GM12878 (cell line): Measurements from ENCODE around the gene KCTD17. TPM values are rescaled to one million over a fixed set of nuclear protein-coding genes. Genes with fewer than 3 reads are reported as not detected.
A peak's percentile ranks its signal among the peaks of the same experiment; 100 is the strongest.

Experiments
- ATAC-seq: fragments of 200-7000 bp; cut with Tn5 transposase; 3 replicates; pipeline ENCODE4 v1.9.1; 2020; ENCODE audit warnings: mild to moderate bottlenecking, moderate library complexity
- BruUV-seq: library from RNA; stranded (reverse); fragments of 400-500 nt; replicated peaks from 2 replicates; lab custom pipeline; 2021; lab: Mats Ljungman, UMichigan
- CTCF ChIA-PET: fragments of 300-600 bp; sonication (Branson Sonifier 250); formaldehyde crosslinking; extraction: SDS; loops from one replicate; lab custom pipeline; 2021; ENCODE audit warnings: inconsistent platforms; lab: Yijun Ruan, JAX
- POLR2A ChIA-PET: fragments of 350-600 bp; formaldehyde crosslinking; extraction: SDS; loops from one replicate; lab custom pipeline; 2021; ENCODE audit warnings: inconsistent platforms; lab: Charles Lee
- RAD21 ChIA-PET: fragments of 300-600 bp; sonication (Branson Sonifier 250); formaldehyde crosslinking; loops from one replicate; lab custom pipeline; 2023; ENCODE audit warnings: antibody characterized with exemption; ENCODE audit not compliant: unreplicated experiment; lab: Charles Lee
- SMC1A ChIA-PET: fragments of 300-600 bp; sonication (Branson Sonifier 250); formaldehyde crosslinking; loops from one replicate; lab custom pipeline; 2023; ENCODE audit not compliant: unreplicated experiment, uncharacterized antibody; lab: Charles Lee
- DNase-seq: peaks from one replicate; pipeline ENCODE4 v3.0.0-alpha.2; 2011; ENCODE audit warnings: low read depth, low spot score
- FAIRE-seq: peaks from 3 replicates; lab custom pipeline; 2011; peaks lifted over from hg19 to GRCh38; lab: Jason Lieb, UNC
- H2AFZ ChIP-seq: 2 replicates; pipeline ENCODE4 v1.6.0; 2011; ENCODE audit warnings: low read depth, low read length, control low read depth; ENCODE audit not compliant: control insufficient read depth
- H3K27ac ChIP-seq: 2 replicates; pipeline ENCODE4 v1.5.1; 2011; ENCODE audit warnings: control low read depth; ENCODE audit not compliant: control insufficient read depth, insufficient read depth
- H3K27me3 ChIP-seq, 2 experiments: replicated peaks in 1 of 2; 2 replicates each; pipeline versions ENCODE4 v1.6.0 to v1.6.1; 2011; ENCODE audit warnings: low read length in 1 of 2; ENCODE audit not compliant: control insufficient read depth in 2 of 2, insufficient read depth in 2 of 2
- H3K36me3 ChIP-seq, 2 experiments: 2 replicates each; pipeline ENCODE4 v1.5.1; 2011; ENCODE audit warnings: low read length in 1 of 2; ENCODE audit not compliant: control insufficient read depth in 2 of 2, insufficient read depth in 2 of 2
- H3K4me1 ChIP-seq: 2 replicates; pipeline ENCODE4 v1.6.1; 2011; ENCODE audit warnings: mild to moderate bottlenecking, low read length, moderate library complexity, mixed read lengths; ENCODE audit not compliant: control insufficient read depth, insufficient read depth
- H3K4me2 ChIP-seq: 2 replicates; pipeline ENCODE4 v1.6.0; 2011; ENCODE audit warnings: control low read depth; ENCODE audit not compliant: control insufficient read depth, insufficient read depth
- H3K4me3 ChIP-seq: fragments of 200-600 bp; sonication (generic); 2 replicates; pipeline ENCODE4 v1.5.1; 2016
- H3K79me2 ChIP-seq: 2 replicates; pipeline ENCODE4 v1.6.0; 2011; ENCODE audit warnings: low read length; ENCODE audit not compliant: control insufficient read depth, insufficient read depth
- H3K9ac ChIP-seq: 2 replicates; pipeline ENCODE4 v1.8.0; 2011; ENCODE audit warnings: low read length, control low read depth, mixed read lengths; ENCODE audit not compliant: control insufficient read depth, insufficient read depth
- H3K9me3 ChIP-seq: replicated peaks from 3 replicates; pipeline ENCODE4 v1.5.1; 2011; ENCODE audit warnings: mild to moderate bottlenecking, low read length; ENCODE audit not compliant: control insufficient read depth, insufficient read depth
- H4K20me1 ChIP-seq: 2 replicates; pipeline ENCODE4 v1.6.0; 2011; ENCODE audit not compliant: control insufficient read depth, insufficient read depth
- CEBPB ChIP-seq, 2 experiments: fragments of 150-350 bp in 1 of 2; IDR thresholded peaks; 2 replicates each; pipeline ENCODE4 v1.6.1; 2012 to 2014; ENCODE audit warnings: low read depth in 2 of 2, low read length in 2 of 2, borderline replicate concordance in 1 of 2, inconsistent platforms in 1 of 2
- CREM ChIP-seq: IDR thresholded peaks from 2 replicates; pipeline ENCODE4 v1.6.1; 2014; ENCODE audit warnings: antibody characterized with exemption, low read depth
- KDM1A ChIP-seq: fragments of 200-600 bp; sonication (generic); IDR thresholded peaks from 2 replicates; pipeline ENCODE4 v1.6.1; 2016; ENCODE audit warnings: borderline replicate concordance
- MEF2A ChIP-seq: IDR thresholded peaks from 2 replicates; pipeline ENCODE4 v1.6.1; 2011; ENCODE audit warnings: low read depth, mild to moderate bottlenecking, low read length, moderate library complexity; ENCODE audit not compliant: insufficient read depth
- NFXL1 ChIP-seq: fragments of 450-650 bp; IDR thresholded peaks from 2 replicates; pipeline ENCODE4 v1.6.1; 2017; ENCODE audit warnings: antibody characterized with exemption, mild to moderate bottlenecking, borderline replicate concordance
- POU2F2 ChIP-seq: IDR thresholded peaks from 3 replicates; pipeline ENCODE4 v1.6.1; 2011; ENCODE audit warnings: low read depth, mild to moderate bottlenecking, low read length, borderline replicate concordance
- WGBS: methylation state at CpG from one replicate; pipeline ENCODE4 v1.1.6; 2016; ENCODE audit warnings: low lambda C conversion rate; ENCODE audit not compliant: insufficient replicate concordance, insufficient coverage; ENCODE audit errors: missing lambda C conversion rate; 5-methylcytosine and 5-hydroxymethylcytosine counted together
- in situ Hi-C: fragments of 300-500 bp; cut with MboI; formaldehyde crosslinking; loops from 9 replicates; pipeline ENCODE4 v1.14.3; 2018; ENCODE audit warnings: mixed read lengths
- intact Hi-C: fragments of 100-400 bp; cut with micrococcal nuclease; formaldehyde crosslinking; loops from one replicate; pipeline ENCODE4 v1.14.2; 2022; ENCODE audit not compliant: unreplicated experiment
- polyA plus RNA-seq, 11 experiments: library from polyadenylated mRNA; depleted of rRNA in 4 of 11; unstranded in 6 of 11; stranded (reverse) in 5 of 11; fragments of >200 nt; fragmentation: Nextera tagmentation in 4 of 11; fragmentation: Illumina TruSeq in 1 of 11; extraction: Ambion mirVana in 4 of 11; extraction: Trizol in 1 of 11; gene quantifications; 1 replicate in 1 of 11; 2 replicates in 10 of 11; pipeline versions ENCODE4 v1.2.1 to v1.2.3, GENCODE V29; 2011 to 2016; ENCODE audit warnings: inconsistent platforms in 2 of 11, missing spikeins in 2 of 11, low read depth in 1 of 11
- total RNA-seq, 4 experiments: library from RNA; depleted of rRNA in 3 of 4; stranded (reverse); fragments of >200 nt in 3 of 4; fragmentation: Illumina TruSeq in 1 of 4; extraction: Trizol in 1 of 4; gene quantifications; 2 replicates each; pipeline versions ENCODE4 v1.2.1 to v1.2.3, GENCODE V29; 2013 to 2021
- TF ChIP-seq, protein P1 (sequence below): fragments of 450-650 bp; IDR thresholded peaks from 2 replicates; pipeline ENCODE4 v1.6.1; 2017; ENCODE audit warnings: antibody characterized with exemption, mild to moderate bottlenecking, moderate library complexity
- TF ChIP-seq, protein P2 (sequence below): fragments of 450-650 bp; IDR thresholded peaks from 2 replicates; pipeline ENCODE4 v1.6.1; 2017; ENCODE audit warnings: mild to moderate bottlenecking

Gene KCTD17
- total and polyA plus RNA-seq, 10 of the 15 experiments (the other 5 are each of a cell fraction or from before 2014, with no cell fraction given), result 0.16 to 18.4 (median 10.1) TPM; not detected in 1

DNA sequence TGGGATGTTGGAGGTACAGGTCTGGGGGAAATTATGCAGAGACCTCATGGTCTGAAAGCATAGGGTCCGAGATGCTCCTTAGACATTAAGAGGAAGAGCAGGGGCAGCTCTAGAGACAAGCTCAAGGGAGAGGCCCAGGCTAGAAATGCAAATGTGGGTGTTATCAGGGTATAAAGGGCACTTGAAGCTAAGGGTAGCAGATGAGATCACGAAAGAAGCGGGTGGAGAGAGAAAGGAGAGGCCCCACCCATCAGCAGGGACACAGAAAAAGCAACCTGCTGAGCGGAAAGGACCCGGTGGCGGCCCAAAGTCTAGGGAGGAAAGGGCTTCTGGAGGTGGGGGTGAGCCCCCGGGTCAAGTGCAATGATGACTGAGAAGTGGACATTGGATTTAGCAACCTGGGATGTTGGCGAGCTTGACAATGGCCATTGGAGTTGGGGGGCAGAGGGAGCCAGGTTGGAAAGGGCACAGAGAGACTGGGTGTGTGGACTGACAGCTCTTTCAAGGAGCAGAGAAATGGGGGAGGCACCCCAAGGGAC, 49.1 kb downstream of the KCTD17 start:
- 24% methylated on average over 8 of the region's 8 CpGs for WGBS
- H3K4me1 ChIP-seq, result peaks cover 7% of the 10 kb centered on the region; the same call in 1 of the 2 replicates
- FAIRE-seq (no peak), DNase-seq (no peak), ATAC-seq (peak; percentile 88)
- 0 out of 2 replicates have a peak, but pooled peaks cover 3% of the 10 kb centered on the region for H4K20me1 ChIP-seq
- H3K36me3 ChIP-seq, result no peaks in the 10 kb centered on the region
- H2AFZ ChIP-seq, result no peak overlapping the region
- ChIA-PET SMC1A (interaction anchor here (0.6 to 2.6 kb wide), 14 partner anchors 11 to 93 kb away, joined by 3 to 10 read pairs (median 4); partner anchors contain the start of gene IL2RB), RAD21 (interaction anchor here (0.6 to 2.0 kb wide), 14 partner anchors 10 to 99 kb away, joined by 3 to 17 read pairs (median 4); partner anchors contain the start of gene IL2RB), POLR2A (interaction anchor here (0.8 to 1.5 kb wide), 5 partner anchors 10 to 99 kb away, joined by 3 to 5 read pairs (median 3); no protein-coding TSS in a partner anchor), CTCF (interaction anchor here (0.7 to 2.7 kb wide), 13 partner anchors 10 to 377 kb away, joined by 3 to 12 read pairs (median 4); partner anchors contain the start of gene IL2RB)
- H3K9ac ChIP-seq, result no peak overlapping the region
- in situ Hi-C loops (no loop called here), intact Hi-C loops (no loop called here)
- BruUV-seq, result no TSS peak
- no peaks in the 10 kb centered on the region for H3K9me3 ChIP-seq
- no peak overlapping the region for H3K27ac ChIP-seq
- no peak overlapping the region for H3K4me2 ChIP-seq
- no peaks in the 10 kb centered on the region for H3K79me2 ChIP-seq
- TF ChIP-seq MEF2A (no peak), POU2F2 (0 out of 3 replicates have a peak, but pooled peaks have one; percentile 12)
- H3K4me3 ChIP-seq, result no peak overlapping the region
- H3K27me3 ChIP-seq, result peaks cover 1 to 3% of the 10 kb centered on the region in 2 experiments; a peak in 2 of 4 replicates

DNA sequence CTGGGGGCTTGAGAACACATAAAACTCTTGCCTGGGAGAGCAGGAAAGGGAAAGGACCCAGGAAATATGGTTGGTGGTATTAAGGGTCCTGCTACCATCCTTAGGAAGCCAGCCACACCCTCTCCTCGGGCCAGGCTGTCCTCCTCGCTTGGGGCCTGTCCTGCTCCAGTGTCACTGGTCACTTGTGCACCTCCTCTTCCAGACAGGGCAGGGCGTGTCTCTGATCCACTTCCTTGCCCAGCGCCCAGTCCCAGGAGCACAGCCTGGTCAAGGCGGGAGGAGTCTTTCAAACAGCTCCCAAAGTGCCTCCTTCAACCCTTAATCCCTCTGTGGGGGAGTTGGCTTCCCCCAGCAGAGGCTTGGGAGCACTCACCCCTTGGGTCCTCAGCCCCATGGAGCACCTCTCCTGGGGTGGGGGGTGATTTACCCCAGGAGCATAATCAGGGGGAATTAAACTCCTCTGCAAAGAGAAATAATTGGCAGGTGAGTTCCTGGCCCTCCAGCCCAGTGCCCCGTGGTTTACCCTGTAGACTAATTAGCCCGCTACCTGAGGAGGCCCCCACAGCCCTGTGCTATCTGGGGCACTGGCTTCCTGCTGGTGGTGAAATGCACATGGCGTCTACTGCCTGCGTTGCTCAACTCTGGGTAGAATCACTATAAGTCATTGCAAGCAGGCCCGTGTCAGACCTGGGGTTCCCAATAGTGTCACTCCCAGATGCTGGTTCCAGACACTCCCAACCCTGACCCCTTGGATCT, 49.9 kb downstream of the KCTD17 start:
- in situ Hi-C loops (no loop called here), intact Hi-C loops (no loop called here)
- no peak overlapping the region for H3K4me2 ChIP-seq
- ChIA-PET RAD21 (interaction anchor here (1.3 to 1.8 kb wide), 4 partner anchors 19 to 62 kb away, joined by 3 to 12 read pairs (median 8); no protein-coding TSS in a partner anchor), CTCF (interaction anchor here (1.1 to 2.7 kb wide), 5 partner anchors 21 to 98 kb away, joined by 3 to 12 read pairs (median 6); partner anchors contain the start of gene IL2RB), POLR2A (interaction anchor here (1.0 to 1.5 kb wide), 2 partner anchors 47 to 98 kb away, joined by 5 read pairs; no protein-coding TSS in a partner anchor), SMC1A (interaction anchor here (0.7 to 2.6 kb wide), 8 partner anchors 12 to 92 kb away, joined by 3 to 10 read pairs (median 4); no protein-coding TSS in a partner anchor)
- H3K27ac ChIP-seq, result no peak overlapping the region
- no peak overlapping the region for H3K4me3 ChIP-seq
- no peaks in the 10 kb centered on the region for H3K36me3 ChIP-seq
- 0 out of 2 replicates have a peak, but pooled peaks cover 3% of the 10 kb centered on the region for H4K20me1 ChIP-seq
- no peak for ATAC-seq
- BruUV-seq, result no TSS peak
- DNase-seq, result no peak
- no peaks in the 10 kb centered on the region for H3K9me3 ChIP-seq
- no peak overlapping the region for H2AFZ ChIP-seq
- 62% methylated on average over 10 of the region's 10 CpGs for WGBS
- H3K4me1 ChIP-seq, result peaks cover 7% of the 10 kb centered on the region; the same call in 1 of the 2 replicates
- FAIRE-seq, result no peak
- H3K79me2 ChIP-seq, result no peaks in the 10 kb centered on the region
- H3K9ac ChIP-seq, result no peak overlapping the region
- peaks cover 0 to 3% of the 10 kb centered on the region in 2 experiments; a peak in 1 of 4 replicates for H3K27me3 ChIP-seq
- TF ChIP-seq, protein P1, sequence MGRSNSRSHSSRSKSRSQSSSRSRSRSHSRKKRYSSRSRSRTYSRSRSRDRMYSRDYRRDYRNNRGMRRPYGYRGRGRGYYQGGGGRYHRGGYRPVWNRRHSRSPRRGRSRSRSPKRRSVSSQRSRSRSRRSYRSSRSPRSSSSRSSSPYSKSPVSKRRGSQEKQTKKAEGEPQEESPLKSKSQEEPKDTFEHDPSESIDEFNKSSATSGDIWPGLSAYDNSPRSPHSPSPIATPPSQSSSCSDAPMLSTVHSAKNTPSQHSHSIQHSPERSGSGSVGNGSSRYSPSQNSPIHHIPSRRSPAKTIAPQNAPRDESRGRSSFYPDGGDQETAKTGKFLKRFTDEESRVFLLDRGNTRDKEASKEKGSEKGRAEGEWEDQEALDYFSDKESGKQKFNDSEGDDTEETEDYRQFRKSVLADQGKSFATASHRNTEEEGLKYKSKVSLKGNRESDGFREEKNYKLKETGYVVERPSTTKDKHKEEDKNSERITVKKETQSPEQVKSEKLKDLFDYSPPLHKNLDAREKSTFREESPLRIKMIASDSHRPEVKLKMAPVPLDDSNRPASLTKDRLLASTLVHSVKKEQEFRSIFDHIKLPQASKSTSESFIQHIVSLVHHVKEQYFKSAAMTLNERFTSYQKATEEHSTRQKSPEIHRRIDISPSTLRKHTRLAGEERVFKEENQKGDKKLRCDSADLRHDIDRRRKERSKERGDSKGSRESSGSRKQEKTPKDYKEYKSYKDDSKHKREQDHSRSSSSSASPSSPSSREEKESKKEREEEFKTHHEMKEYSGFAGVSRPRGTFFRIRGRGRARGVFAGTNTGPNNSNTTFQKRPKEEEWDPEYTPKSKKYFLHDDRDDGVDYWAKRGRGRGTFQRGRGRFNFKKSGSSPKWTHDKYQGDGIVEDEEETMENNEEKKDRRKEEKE, result no peak
- TF ChIP-seq NFXL1 (peak; percentile 51; the same call in 1 of the 2 replicates), KDM1A (no peak), CEBPB (IDR thresholded peaks at IDR 0.05; ENCODE audit: borderline replicate concordance in 1 of 2, low read depth in 2 of 2, low read length in 2 of 2) (no peak), CREM (no peak)
- TF ChIP-seq, protein P2, sequence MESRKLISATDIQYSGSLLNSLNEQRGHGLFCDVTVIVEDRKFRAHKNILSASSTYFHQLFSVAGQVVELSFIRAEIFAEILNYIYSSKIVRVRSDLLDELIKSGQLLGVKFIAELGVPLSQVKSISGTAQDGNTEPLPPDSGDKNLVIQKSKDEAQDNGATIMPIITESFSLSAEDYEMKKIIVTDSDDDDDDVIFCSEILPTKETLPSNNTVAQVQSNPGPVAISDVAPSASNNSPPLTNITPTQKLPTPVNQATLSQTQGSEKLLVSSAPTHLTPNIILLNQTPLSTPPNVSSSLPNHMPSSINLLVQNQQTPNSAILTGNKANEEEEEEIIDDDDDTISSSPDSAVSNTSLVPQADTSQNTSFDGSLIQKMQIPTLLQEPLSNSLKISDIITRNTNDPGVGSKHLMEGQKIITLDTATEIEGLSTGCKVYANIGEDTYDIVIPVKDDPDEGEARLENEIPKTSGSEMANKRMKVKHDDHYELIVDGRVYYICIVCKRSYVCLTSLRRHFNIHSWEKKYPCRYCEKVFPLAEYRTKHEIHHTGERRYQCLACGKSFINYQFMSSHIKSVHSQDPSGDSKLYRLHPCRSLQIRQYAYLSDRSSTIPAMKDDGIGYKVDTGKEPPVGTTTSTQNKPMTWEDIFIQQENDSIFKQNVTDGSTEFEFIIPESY, result 0 out of 2 replicates have a peak, but pooled peaks have one; percentile 29
